Stimulated activated CD4-positive, alpha-beta T cell treated with anti-CD3 and anti-CD28 coated beads, Interleukin-15, amount 100 ng/mL, for 48 hours (primary cell): ENCODE results near the gene GADL1.

ENCODE experiments used
- DNase-seq, 2 donors: peaks; one replicate each; pipeline ENCODE4 v3.0.0-alpha.2; 2020; ENCODE audit warnings: low read depth in 2 of 2

The GADL1 gene

GRCh38 chr3:30724863-30725262, 169.6 kb downstream of the GADL1 start:
- DNase-seq = no peak

- no peak for DNase-seq
These were observed 171.2 kb downstream of the GADL1 start for GRCh38 chr3:30723211-30723610.

GRCh38 chr3:30721314-30721634, 173.2 kb downstream of the GADL1 start:
- DNase-seq = no peak

GRCh38 chr3:30720586-30721313, 173.7 kb downstream of the GADL1 start:
- no peak for DNase-seq

- no peak for DNase-seq
These were observed 174.9 kb downstream of the GADL1 start for GRCh38 chr3:30719536-30719935.

- DNase-seq = no peak
These were observed 180.5 kb downstream of the GADL1 start for GRCh38 chr3:30713885-30714503.

GRCh38 chr3:30712991-30713390, 181.5 kb downstream of the GADL1 start:
- no peak for DNase-seq

- DNase-seq = no peak
These were observed 182.6 kb downstream of the GADL1 start for GRCh38 chr3:30711867-30712266.

- no peak for DNase-seq
These were observed 183.3 kb downstream of the GADL1 start for GRCh38 chr3:30711151-30711550.

GRCh38 chr3:30710017-30710416, 184.4 kb downstream of the GADL1 start:
- DNase-seq = no peak

GRCh38 chr3:30708472-30708871, 186.0 kb downstream of the GADL1 start:
- no peak for DNase-seq

GRCh38 chr3:30707825-30708224, 186.6 kb downstream of the GADL1 start:
- DNase-seq = no peak

- DNase-seq = no peak
These were observed 189.2 kb downstream of the GADL1 start for GRCh38 chr3:30704931-30705890.

- no peak for DNase-seq
These were observed 191.5 kb downstream of the GADL1 start for GRCh38 chr3:30702828-30703397.

GRCh38 chr3:30702038-30702827, 192.2 kb downstream of the GADL1 start:
- DNase-seq = no peak

GRCh38 chr3:30700702-30701321, 193.6 kb downstream of the GADL1 start:
- DNase-seq = no peak

- no peak for DNase-seq
These were observed 194.5 kb downstream of the GADL1 start for GRCh38 chr3:30699927-30700326.

GRCh38 chr3:30698549-30698948, 195.9 kb downstream of the GADL1 start:
- no peak for DNase-seq

- no peak for DNase-seq
These were observed 197.6 kb downstream of the GADL1 start for GRCh38 chr3:30696896-30697295.

GRCh38 chr3:30696403-30696819, 198.1 kb downstream of the GADL1 start:
- no peak for DNase-seq
